Measurements from ENCODE around the gene MPDZ.

Gene MPDZ

GRCh38 chr9:13116292-13116691 is 163.2 kb downstream of the MPDZ start:
- no peak overlapping the region for H3K4me2 ChIP-seq (ENCODE audit: low read length)
- no peak overlapping the region for H3K4me3 ChIP-seq (ENCODE audit: low read depth, low read length, poor library complexity, severe bottlenecking)
- H3F3A ChIP-seq (ENCODE audit: insufficient read depth, low read length): no peaks in the 10 kb centered on the region
- H3K36me3 ChIP-seq (ENCODE audit: insufficient read depth, low read length): no peaks in the 10 kb centered on the region
- H3K4me1 ChIP-seq (ENCODE audit: insufficient read depth, low read length, severe bottlenecking): no peaks in the 10 kb centered on the region
- H2AFZ ChIP-seq (ENCODE audit: low read length): no peak overlapping the region
- TF ChIP-seq EZH2 (IDR thresholded peaks at IDR 0.05; ENCODE audit: borderline replicate concordance, low read length): no peak
- TF ChIP-seq CTCF (IDR thresholded peaks at IDR 0.05; ENCODE audit: low read length): no peak
- H4K20me1 ChIP-seq (ENCODE audit: insufficient read depth, low read length): no peaks in the 10 kb centered on the region
- no peak overlapping the region for H3K9ac ChIP-seq (ENCODE audit: low read length)
- no peak overlapping the region for H3K27ac ChIP-seq (ENCODE audit: low read depth, low read length, poor library complexity, severe bottlenecking)
- H3K9me3 ChIP-seq (ENCODE audit: low read length): no peaks in the 10 kb centered on the region
- H3K27me3 ChIP-seq (ENCODE audit: insufficient read depth, low read length): no peaks in the 10 kb centered on the region
- H3K9me2 ChIP-seq (ENCODE audit: low read depth, low read length): no peaks in the 10 kb centered on the region
- H3K79me2 ChIP-seq (ENCODE audit: insufficient read depth, low read length): no peaks in the 10 kb centered on the region

- Histone ChIP-seq H3K4me2 (ENCODE audit: low read length) (no peak overlapping the region), H3F3A (ENCODE audit: insufficient read depth, low read length) (no peaks in the 10 kb centered on the region)
These were observed 165.7 kb downstream of the MPDZ start for GRCh38 chr9:13113751-13114150.

GRCh38 chr9:13113216-13113615 is 166.3 kb downstream of the MPDZ start:
- Histone ChIP-seq H3K4me2 (ENCODE audit: low read length) (no peak overlapping the region), H3K4me3 (ENCODE audit: low read depth, low read length, poor library complexity, severe bottlenecking) (no peak overlapping the region), H3K27me3 (ENCODE audit: insufficient read depth, low read length) (no peaks in the 10 kb centered on the region)

More at GRCh38 chr9:13113751-13114150, 165.7 kb downstream of the MPDZ start:
- H2AFZ ChIP-seq (ENCODE audit: low read length): no peak overlapping the region
- no peaks in the 10 kb centered on the region for H3K79me2 ChIP-seq (ENCODE audit: insufficient read depth, low read length)
- no peak for TF ChIP-seq CTCF (IDR thresholded peaks at IDR 0.05; ENCODE audit: low read length)
- TF ChIP-seq EZH2 (IDR thresholded peaks at IDR 0.05; ENCODE audit: borderline replicate concordance, low read length): no peak
- H3K36me3 ChIP-seq (ENCODE audit: insufficient read depth, low read length): no peaks in the 10 kb centered on the region
- H3K27ac ChIP-seq (ENCODE audit: low read depth, low read length, poor library complexity, severe bottlenecking): no peak overlapping the region
- no peak overlapping the region for H3K4me3 ChIP-seq (ENCODE audit: low read depth, low read length, poor library complexity, severe bottlenecking)
- no peaks in the 10 kb centered on the region for H3K9me3 ChIP-seq (ENCODE audit: low read length)
- H4K20me1 ChIP-seq (ENCODE audit: insufficient read depth, low read length): no peaks in the 10 kb centered on the region
- H3K9ac ChIP-seq (ENCODE audit: low read length): no peak overlapping the region
- H3K9me2 ChIP-seq (ENCODE audit: low read depth, low read length): no peaks in the 10 kb centered on the region
- H3K27me3 ChIP-seq (ENCODE audit: insufficient read depth, low read length): no peaks in the 10 kb centered on the region
- no peaks in the 10 kb centered on the region for H3K4me1 ChIP-seq (ENCODE audit: insufficient read depth, low read length, severe bottlenecking)

More at GRCh38 chr9:13113216-13113615, 166.3 kb downstream of the MPDZ start:
- H3F3A ChIP-seq (ENCODE audit: insufficient read depth, low read length): no peaks in the 10 kb centered on the region
- H4K20me1 ChIP-seq (ENCODE audit: insufficient read depth, low read length): no peaks in the 10 kb centered on the region
- no peak overlapping the region for H3K9ac ChIP-seq (ENCODE audit: low read length)
- no peaks in the 10 kb centered on the region for H3K36me3 ChIP-seq (ENCODE audit: insufficient read depth, low read length)
- TF ChIP-seq CTCF (IDR thresholded peaks at IDR 0.05; ENCODE audit: low read length) (no peak), EZH2 (IDR thresholded peaks at IDR 0.05; ENCODE audit: borderline replicate concordance, low read length) (no peak)
- no peak overlapping the region for H2AFZ ChIP-seq (ENCODE audit: low read length)
- H3K79me2 ChIP-seq (ENCODE audit: insufficient read depth, low read length): no peaks in the 10 kb centered on the region
- no peaks in the 10 kb centered on the region for H3K4me1 ChIP-seq (ENCODE audit: insufficient read depth, low read length, severe bottlenecking)
- no peaks in the 10 kb centered on the region for H3K9me3 ChIP-seq (ENCODE audit: low read length)
- H3K9me2 ChIP-seq (ENCODE audit: low read depth, low read length): no peaks in the 10 kb centered on the region
- no peak overlapping the region for H3K27ac ChIP-seq (ENCODE audit: low read depth, low read length, poor library complexity, severe bottlenecking)

Measured in OCI-LY1 (cell line).